Breast epithelium (tissue), 3 donors: ENCODE results near the gene CDK3.

Experiments
- POLR2A ChIP-seq: fragments of 450-650 bp; IDR thresholded peaks from one replicate; pipeline ENCODE4 v1.6.1; 2016; ENCODE audit warnings: antibody characterized with exemption, mild to moderate bottlenecking, moderate library complexity
- TF ChIP-seq, protein P1 (sequence below), 3 donors: fragments of 450-650 bp; IDR thresholded peaks; one replicate each; pipeline ENCODE4 v1.5.1; 2016 to 2017; ENCODE audit warnings: antibody characterized with exemption in 3 of 3, mild to moderate bottlenecking in 3 of 3, moderate library complexity in 3 of 3

- TF ChIP-seq, protein P1, sequence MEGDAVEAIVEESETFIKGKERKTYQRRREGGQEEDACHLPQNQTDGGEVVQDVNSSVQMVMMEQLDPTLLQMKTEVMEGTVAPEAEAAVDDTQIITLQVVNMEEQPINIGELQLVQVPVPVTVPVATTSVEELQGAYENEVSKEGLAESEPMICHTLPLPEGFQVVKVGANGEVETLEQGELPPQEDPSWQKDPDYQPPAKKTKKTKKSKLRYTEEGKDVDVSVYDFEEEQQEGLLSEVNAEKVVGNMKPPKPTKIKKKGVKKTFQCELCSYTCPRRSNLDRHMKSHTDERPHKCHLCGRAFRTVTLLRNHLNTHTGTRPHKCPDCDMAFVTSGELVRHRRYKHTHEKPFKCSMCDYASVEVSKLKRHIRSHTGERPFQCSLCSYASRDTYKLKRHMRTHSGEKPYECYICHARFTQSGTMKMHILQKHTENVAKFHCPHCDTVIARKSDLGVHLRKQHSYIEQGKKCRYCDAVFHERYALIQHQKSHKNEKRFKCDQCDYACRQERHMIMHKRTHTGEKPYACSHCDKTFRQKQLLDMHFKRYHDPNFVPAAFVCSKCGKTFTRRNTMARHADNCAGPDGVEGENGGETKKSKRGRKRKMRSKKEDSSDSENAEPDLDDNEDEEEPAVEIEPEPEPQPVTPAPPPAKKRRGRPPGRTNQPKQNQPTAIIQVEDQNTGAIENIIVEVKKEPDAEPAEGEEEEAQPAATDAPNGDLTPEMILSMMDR (IDR thresholded peaks at IDR 0.05), result no peak
- TF ChIP-seq POLR2A, result no peak
Measured at GRCh38 chr17:75979705-75980187, 20.9 kb upstream of the CDK3 start.
